Right ventricle myocardium superior (tissue), 1 donor: Measurements from ENCODE around the gene CAP2. TPM values are rescaled to one million over a fixed set of nuclear protein-coding genes. Genes with fewer than 3 reads are reported as not detected.

Experiments
- ATAC-seq: fragments of 200-7000 bp; cut with Tn5 transposase; one replicate; pipeline ENCODE4 v1.9.1; 2020; ENCODE audit warnings: mild to moderate bottlenecking; ENCODE audit not compliant: poor library complexity
- DNase-seq: peaks from one replicate; pipeline ENCODE4 v3.0.0-alpha.2; 2020
- intact Hi-C: fragments of 100-400 bp; cut with DNase I; formaldehyde crosslinking; loops from one replicate; pipeline ENCODE4 v1.11.2; 2022
- total RNA-seq: library from RNA; stranded (reverse); fragmentation: NEBNext Ultra II Directional; extraction: Animal tissue kit (Norgen Biotek cat#: 25700); gene quantifications from one replicate; pipeline ENCODE4 v1.2.1, GENCODE V29; 2021
- donor health status: DM: no; HTN: yes; CAD: no; lungs with severe emphysema.

CAP2 gene
- total RNA-seq, 1 donor from 2014 or later = 118 TPM

DNA sequence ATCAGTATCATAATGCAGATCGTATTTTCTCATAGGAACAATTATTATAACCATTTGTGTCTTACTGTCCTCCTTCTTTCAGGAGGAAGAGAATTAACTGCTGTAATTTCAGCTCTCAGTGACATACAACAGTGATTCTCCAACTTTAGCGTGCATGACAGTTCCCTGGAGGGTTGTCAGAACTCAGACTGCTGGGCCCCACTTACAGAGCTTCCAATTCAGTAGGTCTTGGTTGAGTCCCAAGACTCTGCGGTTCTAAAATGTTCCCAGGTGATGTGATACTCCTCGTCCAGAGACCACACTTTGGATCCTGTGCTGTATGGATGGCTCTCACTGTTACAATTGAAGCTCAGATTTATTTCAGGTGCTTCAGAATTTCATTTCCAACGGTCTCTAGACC, 72.8 kb downstream of the CAP2 start:
- intact Hi-C loops = no loop called here
- DNase-seq = no peak
- no peak for ATAC-seq

DNA sequence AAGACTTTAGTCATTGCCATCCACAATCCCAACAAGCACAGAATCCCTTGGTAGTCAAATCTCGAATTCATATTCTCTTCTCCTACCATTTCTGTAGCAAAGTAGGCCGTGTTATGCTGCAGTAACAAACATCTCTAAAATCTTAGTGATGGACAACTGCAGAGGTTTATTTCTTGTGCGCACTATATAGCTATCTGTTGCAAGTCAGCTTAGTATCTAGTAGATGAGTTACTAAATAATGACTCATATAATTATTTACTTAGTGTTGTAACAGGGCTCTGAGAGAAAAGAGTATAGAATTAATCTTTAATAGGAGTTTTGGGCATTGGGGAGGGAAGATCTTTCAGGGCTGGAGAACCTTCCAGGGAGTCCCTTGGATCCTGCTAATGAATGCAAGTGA, 73.3 kb downstream of the CAP2 start:
- intact Hi-C loops = no loop called here
- DNase-seq = no peak
- no peak for ATAC-seq

DNA sequence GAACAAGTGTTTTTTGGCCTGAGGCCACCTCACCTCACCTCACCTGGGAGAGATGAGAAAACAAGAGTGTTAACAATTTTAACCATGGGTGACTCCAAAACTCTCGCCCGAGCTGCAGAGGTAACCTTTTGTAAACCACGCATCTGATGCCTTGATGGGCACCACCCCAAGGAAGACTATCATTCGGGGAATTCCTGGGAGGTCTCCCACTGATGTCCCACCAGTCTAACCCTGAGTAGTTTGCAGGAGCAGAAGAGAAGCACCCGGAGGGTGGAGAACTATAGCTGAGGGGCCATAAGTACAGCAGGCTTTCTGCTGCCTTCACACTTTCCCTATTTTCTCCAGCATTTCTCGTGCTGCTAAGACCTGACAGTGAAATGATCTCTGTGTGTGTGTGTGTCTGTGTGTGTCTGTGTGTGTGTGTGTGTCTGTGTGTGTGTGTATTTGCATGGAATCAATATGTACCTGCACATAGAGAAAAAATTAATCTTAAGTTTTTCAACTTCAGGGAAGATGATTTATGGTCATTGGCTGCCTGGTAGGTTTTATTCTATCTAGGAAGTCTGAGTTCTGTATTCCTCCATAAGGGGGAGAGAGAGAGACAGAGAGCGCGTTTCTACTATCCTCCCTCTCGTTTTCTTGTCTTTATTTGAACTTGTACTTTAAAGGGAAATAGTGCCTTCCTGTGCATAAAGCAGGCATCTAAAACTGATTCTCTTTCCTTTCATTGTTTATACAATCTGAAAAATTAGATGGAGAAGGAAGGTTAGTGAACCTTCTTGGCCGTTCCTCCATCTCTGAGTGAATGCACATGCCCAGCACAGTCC, 75.8 kb downstream of the CAP2 start:
- intact Hi-C loops = no loop called here
- ATAC-seq = no peak
- DNase-seq = no peak

DNA sequence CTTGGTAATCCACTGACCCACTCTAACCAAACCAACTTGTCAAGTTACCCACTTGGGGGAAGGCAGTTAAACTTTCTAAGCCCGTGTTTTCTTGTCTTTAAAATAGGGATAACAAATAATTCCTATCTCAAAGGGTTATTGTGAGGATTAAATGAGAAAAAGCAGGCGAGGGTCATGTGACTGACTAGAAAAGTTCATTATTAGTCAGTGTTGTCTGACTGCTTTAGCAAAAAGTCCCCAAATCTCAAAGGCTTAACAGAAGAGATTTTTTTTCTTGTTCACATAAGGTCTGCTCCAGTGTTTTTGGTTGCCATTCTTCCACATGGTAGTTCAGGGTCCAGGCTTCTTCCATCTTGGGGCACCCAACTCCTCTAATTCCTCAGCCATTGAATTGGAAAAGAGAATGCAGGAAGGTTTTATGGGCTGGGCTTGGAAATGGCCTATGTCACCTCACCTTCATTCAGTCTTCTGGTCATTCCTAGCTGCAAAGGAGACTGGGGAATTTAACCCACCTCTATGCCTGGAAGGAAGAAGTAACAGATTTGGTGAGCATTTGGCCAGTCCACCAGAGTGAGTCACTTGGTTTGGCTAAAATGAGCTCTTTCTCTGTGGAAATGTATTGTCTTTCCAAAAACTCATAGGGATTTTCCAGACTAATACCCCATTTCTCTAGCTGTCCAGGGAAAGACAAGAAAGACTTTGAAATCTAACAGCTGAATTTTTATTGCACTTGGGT, 77.0 kb downstream of the CAP2 start:
- ATAC-seq (no peak), DNase-seq (no peak)
- intact Hi-C loops = no loop called here

DNA sequence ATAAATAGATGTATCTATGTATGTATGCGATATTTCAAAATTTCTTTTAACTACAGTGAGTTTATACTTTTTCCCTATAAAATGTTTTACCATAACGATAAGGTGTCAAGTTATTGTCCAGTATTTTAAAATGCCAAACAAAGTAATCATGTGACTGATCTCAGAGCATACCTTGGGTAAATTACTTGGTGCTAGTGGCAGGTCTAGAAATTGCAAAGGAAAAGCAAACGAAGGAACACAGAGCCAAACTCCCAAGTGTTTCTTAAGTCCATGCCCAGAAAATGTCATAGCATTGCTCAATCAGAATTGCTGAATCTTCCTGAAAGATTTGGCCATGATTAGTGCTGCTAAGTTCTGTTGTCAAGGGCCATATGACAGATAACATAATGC, 77.5 kb downstream of the CAP2 start:
- DNase-seq (no peak), ATAC-seq (peak; percentile 27)
- intact Hi-C loops = no loop called here

DNA sequence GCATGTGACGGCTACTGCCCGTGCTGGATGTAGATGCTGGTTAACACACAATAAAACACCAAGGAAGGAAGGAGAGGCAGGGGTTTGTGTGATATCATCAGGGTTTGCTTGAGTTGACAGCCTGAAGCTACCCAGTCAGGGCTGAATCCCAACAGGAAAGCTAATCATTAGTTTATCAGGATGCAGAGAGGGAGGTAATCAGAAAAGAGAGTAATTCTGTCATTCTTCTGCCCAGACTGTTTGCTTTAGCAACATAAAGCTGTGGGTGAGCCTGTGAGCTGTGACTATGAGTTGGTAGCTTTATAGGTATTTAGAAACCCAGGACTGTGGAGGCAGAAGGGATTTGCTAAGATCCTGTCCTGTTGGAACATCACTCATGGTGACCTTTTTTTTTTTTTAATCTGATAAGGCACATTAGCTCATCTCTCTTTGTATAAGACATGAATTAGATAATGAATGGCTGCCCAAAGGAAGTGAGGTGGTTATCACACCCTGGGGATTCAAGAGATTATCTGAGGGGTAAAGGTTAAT, 79.3 kb downstream of the CAP2 start:
- ATAC-seq = peak; percentile 26
- intact Hi-C loops = no loop called here

DNA sequence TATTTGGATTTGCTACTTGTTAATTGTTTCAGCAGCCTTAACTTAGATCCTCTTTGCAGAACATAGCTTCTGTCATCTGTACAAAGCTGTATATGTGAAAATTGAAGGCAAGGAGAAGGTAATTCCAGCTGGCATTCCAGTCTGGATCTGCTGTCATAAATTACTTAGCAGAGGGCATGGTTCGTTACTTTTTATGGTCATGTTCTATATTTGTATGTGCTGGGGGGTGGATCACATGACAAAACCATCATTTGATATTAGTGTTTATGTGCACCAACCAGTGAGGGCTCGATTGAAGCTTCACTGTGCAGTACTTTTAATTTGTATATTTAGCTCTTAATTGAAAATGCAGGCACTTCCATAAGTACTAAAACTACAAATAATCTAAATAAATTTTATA, 80.2 kb downstream of the CAP2 start:
- no peak for DNase-seq

More for the DNA sequence above, 79.3 kb downstream of the CAP2 start:
- DNase-seq = no peak

DNA sequence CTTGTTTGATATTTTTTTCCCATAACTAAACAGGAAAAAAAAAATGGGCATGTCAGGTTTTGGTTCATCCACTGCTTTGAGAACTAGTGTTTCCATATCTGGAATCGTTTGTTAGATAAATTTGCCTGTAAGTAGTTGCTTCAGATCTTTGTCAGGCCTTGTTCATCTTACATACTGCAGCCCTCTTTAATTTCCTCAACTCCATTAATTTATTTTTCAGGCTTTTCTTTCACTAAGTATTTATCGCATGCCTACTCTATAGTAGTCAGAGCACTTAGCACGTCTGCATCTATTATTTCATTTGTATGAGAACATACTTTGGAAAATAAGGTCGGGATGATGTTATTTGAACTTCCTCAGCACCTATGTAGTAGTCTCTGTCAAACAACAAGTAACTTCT, 80.9 kb downstream of the CAP2 start:
- DNase-seq = no peak
- ATAC-seq = no peak
- intact Hi-C loops = no loop called here

More for the DNA sequence above, 80.2 kb downstream of the CAP2 start:
- intact Hi-C loops = no loop called here
- ATAC-seq = peak; percentile 83

DNA sequence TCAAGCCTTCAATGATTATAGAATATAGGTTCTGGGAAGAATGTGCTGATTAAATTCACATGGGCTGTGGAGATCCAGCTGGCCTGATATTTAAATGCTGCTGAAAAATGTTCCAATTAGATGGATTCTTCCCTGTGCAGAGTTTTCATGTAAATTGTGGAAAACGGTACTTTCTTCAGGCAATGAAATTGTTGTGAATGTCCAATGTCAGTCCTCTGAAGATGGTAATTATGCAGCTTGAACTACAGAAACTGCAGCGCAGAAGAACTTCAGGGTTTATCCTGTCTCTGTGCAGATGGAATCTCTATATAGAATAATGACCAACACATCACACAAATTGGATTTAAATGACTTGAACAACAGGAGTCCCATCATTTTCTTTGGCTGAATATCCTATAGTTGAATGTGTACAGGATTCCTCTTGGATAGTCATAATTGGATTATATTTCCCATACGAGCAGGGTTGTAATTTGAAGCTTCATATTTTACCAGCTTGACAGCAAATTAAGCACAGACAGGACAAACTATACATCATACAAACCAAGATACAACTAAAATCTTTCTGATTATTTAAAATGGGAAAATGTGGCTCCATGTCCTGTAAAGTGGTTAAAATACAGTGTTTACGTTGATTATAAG, 82.3 kb downstream of the CAP2 start:
- ATAC-seq (no peak), DNase-seq (no peak)
- intact Hi-C loops = no loop called here

DNA sequence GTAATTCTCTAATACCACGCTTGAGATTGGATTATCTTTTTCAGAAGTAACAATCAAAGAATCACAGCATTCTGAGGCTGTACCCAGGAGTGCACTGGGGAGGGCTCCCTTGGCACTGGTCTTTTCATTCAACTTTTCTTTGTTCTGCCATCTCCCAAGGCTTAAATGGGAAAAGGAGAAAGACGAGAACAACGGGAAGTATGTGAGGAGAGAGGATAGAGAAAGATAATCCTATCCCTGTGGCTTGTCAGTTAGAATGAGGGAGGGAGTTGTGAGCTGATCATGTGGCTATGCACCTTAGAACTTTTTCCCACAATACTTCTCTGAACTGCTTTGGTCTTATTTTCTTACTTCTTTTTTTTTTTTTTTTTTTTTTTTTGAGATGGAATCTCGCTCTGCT, 83.1 kb downstream of the CAP2 start:
- intact Hi-C loops = no loop called here
- DNase-seq (no peak), ATAC-seq (no peak)

DNA sequence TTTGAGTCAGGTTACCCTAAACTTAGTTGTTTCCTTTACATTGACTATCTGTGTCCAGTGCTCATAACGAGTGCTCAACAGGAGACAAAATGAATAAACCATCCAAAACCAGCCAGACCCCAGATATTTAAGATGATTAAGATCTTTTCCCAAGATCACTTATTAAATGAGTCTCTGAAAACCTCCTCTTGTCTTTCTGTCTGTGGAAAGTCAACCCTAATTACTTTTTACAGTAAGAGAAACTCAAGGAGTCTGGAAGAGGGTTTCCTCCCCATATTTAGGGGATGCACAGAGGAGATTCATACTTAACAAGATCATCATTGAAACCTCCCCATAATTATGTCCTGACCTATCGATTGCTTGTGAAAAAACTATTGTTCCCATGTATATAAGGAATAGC, 84.0 kb downstream of the CAP2 start:
- intact Hi-C loops = no loop called here

DNA sequence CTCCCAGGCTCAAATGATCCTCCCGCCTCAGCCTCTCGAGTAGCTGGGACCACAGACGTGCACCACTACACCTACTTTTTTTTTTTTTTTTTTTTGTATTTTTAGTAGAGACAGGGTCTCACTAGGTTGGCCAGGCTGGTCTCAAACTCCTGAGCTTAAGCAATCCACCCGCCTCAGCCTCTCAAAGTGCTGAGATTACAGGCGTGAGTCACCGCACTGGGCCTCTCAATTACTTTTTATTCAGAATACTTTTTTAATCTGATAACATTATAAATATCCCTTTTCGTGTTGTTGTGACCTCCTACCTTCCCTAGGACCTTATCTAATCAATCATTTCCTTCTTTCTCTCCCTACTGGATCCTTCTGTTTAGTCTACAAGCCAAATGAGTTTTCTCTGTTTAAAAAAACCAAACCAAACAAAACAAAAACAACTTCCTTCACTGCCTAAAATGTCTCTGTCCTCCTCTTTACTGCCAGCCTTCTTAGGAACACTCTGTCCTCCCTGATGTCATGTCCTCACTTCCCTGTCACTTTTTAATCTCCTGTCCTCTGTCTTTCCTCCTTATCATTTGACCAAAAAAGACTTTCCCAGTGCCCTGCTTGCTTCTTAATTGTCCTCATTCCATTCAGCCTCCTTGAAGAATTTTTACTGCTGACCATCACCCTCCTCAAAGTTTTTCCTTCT, 85.0 kb downstream of the CAP2 start:
- intact Hi-C loops = no loop called here
- DNase-seq (no peak), ATAC-seq (no peak)

More for the DNA sequence above, 84.0 kb downstream of the CAP2 start:
- DNase-seq = no peak
- no peak for ATAC-seq

DNA sequence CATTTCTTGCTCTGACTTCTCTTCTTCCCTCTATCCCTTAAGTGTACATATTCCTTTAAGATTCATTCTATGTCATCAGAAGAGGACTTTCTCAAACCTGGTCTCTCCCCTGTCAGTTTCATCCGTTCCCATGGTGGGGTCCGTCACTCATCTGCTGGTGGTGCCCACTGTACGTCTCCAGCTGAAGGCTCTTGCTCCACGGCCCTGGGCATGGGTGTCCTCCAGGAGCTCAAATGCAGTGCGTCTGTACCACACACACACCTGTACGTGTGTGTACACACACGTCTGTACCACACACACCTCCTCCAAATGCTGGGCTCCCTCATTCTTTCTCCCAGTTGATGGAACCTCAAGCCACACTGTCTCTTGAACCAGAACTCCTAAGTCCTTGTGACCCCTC, 85.6 kb downstream of the CAP2 start:
- ATAC-seq (no peak), DNase-seq (no peak)
- intact Hi-C loops = no loop called here

DNA sequence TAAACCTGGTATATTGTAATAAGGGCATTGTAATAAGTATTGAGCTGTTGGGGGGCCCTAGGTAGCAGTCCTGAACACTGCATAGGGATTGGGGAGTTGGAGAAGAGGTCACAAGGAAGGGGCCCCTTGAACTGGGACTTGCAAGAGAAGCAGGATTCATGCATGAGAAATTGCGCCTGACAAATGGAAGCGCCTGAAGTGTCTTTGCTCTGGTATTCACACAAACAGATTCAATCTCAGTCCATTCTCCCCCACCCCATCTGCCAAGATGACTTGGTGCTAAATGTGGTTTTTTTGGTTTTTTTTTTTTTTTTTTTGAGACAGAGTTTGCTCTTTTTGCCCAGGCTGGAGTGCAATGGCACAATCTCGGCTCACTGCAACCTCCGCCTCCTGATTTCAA, 87.1 kb downstream of the CAP2 start:
- DNase-seq (no peak), ATAC-seq (no peak)
- intact Hi-C loops = no loop called here

DNA sequence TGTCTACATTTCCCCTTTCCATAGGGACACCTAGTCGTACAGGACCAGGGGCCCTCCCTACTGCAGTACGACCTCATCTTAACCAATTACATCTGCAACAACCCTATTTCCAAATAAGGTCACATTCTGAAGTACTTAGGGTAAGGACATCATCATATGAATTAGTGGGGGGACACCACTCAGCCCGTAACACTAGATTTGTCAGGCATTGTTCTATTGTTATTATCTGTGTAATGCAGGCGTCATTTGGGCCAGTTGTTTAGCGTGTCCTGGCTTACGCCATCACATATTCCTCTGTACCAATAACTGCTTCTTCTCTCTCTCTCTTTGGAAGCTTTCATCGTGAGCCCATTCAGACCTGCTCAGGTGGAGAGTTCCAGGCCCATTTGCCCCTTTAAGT, 89.3 kb downstream of the CAP2 start:
- ATAC-seq (no peak), DNase-seq (no peak)
- intact Hi-C loops = no loop called here

DNA sequence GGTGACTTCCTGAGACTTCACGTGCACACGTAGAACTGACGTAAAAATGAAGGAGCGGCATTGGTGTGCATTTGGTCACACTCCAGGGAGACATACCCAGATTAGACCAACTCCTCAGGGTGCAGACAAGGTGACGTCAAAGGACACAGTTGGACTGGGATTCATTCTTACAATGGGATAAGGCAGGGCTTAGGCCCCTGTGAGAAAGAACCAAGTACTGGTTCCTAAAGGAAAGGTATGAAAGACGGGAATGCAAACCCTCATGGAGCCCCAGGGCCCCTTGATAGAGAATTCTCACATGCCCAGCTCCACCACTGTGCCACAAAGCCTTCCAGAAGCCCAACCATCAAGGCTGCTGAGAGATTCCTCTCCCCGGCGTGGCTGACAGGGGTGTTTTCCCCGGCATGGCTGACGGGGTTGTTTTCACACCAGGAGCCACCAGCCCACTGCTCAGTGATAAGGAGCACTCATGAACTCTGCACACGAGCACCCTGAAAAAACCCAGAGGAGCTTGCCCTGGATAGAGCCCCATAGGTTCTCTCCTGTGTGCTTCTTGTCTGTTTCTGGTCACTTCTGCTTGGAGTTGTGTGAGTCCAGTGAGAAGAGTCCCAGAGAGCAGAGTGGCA, 90.1 kb downstream of the CAP2 start:
- intact Hi-C loops = no loop called here
- DNase-seq = no peak

DNA sequence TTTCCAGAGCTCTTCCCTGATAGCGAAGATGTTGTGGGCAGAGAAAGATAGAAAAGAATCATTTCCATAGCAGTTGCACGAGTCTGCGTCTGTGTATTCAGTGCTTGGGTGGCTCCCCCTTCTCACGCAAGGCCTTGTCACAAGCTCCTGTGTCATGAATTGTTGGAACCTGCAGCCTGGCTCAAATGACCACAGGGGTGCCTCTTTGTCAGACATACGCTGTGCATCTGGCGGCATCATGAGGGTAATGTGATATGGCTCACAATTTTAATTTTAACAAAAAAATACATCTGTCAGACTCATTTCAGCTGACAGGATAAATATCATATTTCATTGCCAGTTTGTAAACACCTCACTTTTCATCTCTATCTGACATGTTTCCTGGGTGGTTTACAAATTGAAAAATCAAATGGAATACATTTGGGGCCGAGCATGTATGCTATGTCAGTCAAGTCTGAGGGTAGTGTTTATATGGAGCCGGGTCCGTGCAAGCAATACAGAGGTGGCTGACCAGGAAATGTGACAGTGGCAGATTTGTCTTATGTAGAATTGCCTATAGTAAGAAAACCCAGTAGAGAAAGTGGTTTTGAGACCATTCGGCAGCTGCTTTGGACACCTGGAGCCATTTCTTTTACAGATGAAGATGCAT, 90.9 kb downstream of the CAP2 start:
- intact Hi-C loops = no loop called here
- no peak for DNase-seq

More for the DNA sequence above, 90.1 kb downstream of the CAP2 start:
- ATAC-seq = peak; percentile 28

DNA sequence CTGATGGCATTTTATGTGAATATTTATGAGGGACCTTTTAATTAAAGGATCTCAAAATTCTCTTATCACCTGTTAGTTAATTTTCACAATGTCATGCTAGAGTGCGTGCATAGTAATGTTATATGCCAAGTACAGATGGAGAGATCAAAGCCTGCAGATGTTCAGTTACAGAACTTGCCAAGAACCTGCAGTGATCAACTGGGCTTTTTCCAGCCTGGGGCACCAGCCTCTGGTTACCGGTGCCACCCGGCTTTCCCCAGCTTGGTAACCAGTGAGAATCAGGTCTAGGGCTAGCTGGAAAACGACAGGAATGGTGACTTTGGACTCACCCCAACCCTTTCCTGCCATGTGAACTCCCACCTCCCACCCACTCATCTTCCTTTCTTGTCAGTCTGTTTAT, 91.8 kb downstream of the CAP2 start:
- ATAC-seq = no peak
- no peak for DNase-seq
- intact Hi-C loops = no loop called here

More for the DNA sequence above, 90.9 kb downstream of the CAP2 start:
- peak; percentile 49 for ATAC-seq
